HepG2 (cell line): ENCODE measurements around the gene ANKRD22. TPM values are rescaled to one million over a fixed set of nuclear protein-coding genes. Genes with fewer than 3 reads are reported as not detected.

Experiments
- ATAC-seq: fragments of 200-7000 bp; cut with Tn5 transposase; 3 replicates; pipeline ENCODE4 v1.9.1; 2020; ENCODE audit warnings: mild to moderate bottlenecking, moderate library complexity
- BruUV-seq: library from RNA; stranded (reverse); fragments of 400-500 nt; replicated peaks from 2 replicates; lab custom pipeline; 2021; lab: Mats Ljungman, UMichigan
- CTCF ChIA-PET: fragments of 300-600 bp; formaldehyde crosslinking; extraction: SDS; loops from one replicate; lab custom pipeline; 2021; ENCODE audit warnings: low total read pairs, inconsistent platforms, low intra/inter-chr PET ratio; lab: Yijun Ruan, JAX
- POLR2A ChIA-PET: fragments of 350-600 bp; sonication (Branson Sonifier 250); formaldehyde crosslinking; loops from one replicate; lab custom pipeline; 2020; ENCODE audit warnings: antibody characterized with exemption, inconsistent platforms; lab: Yijun Ruan, JAX
- DNase-seq: peaks from one replicate; pipeline ENCODE4 v3.0.0-alpha.2; 2015; ENCODE audit warnings: low spot score
- FAIRE-seq: peaks from 3 replicates; lab custom pipeline; 2011; peaks lifted over from hg19 to GRCh38; lab: Jason Lieb, UNC
- H2AFZ ChIP-seq: one replicate; pipeline ENCODE4 v1.6.1; 2011; ENCODE audit warnings: low read length, inconsistent platforms
- H3K27ac ChIP-seq: fragments of 300-600 bp; 3 replicates; pipeline ENCODE4 v1.8.0; 2011; ENCODE audit warnings: mixed run types, mild to moderate bottlenecking, mixed read lengths, low read length, inconsistent platforms; ENCODE audit not compliant: insufficient read depth; ENCODE audit errors: extremely low read length
- H3K27me3 ChIP-seq, 2 experiments: fragments of 200-600 bp in 1 of 2; 2 replicates in 1 of 2; 3 replicates in 1 of 2; pipeline versions ENCODE4 v1.6.0 to v1.8.0; 2011; ENCODE audit warnings: low read length in 2 of 2, mild to moderate bottlenecking in 2 of 2, moderate library complexity in 2 of 2, inconsistent platforms in 1 of 2; ENCODE audit not compliant: insufficient read depth in 2 of 2, control insufficient read depth in 1 of 2
- H3K36me3 ChIP-seq, 2 experiments: fragments of 200-600 bp in 1 of 2; replicated peaks in 1 of 2; 2 replicates in 1 of 2; 3 replicates in 1 of 2; pipeline versions ENCODE4 v1.5.1 to v1.8.0; 2011; ENCODE audit warnings: low read length in 2 of 2, inconsistent platforms in 1 of 2; ENCODE audit not compliant: insufficient read depth in 2 of 2, control insufficient read depth in 1 of 2
- H3K4me1 ChIP-seq: 2 replicates; pipeline ENCODE4 v1.5.1; 2012; ENCODE audit warnings: low read length, inconsistent platforms; ENCODE audit not compliant: insufficient read depth
- H3K4me2 ChIP-seq: 2 replicates; pipeline ENCODE4 v1.6.0; 2011; ENCODE audit warnings: low read depth, low read length, inconsistent platforms
- H3K4me3 ChIP-seq, 3 experiments: fragments of 200-600 bp in 1 of 3; sonication (generic), shearing (Covaris generic) in 1 of 3; replicated peaks in 1 of 3; 2 replicates each; pipeline ENCODE4 v1.5.1; 2011 to 2016; ENCODE audit warnings: low read length in 3 of 3, inconsistent platforms in 2 of 3, low read depth in 2 of 3, mild to moderate bottlenecking in 2 of 3, control low read depth in 1 of 3, mixed read lengths in 1 of 3; ENCODE audit not compliant: insufficient read depth in 1 of 3
- H3K79me2 ChIP-seq: one replicate; pipeline ENCODE4 v1.6.1; 2011; ENCODE audit warnings: low read length, inconsistent platforms; ENCODE audit not compliant: insufficient read depth
- H3K9ac ChIP-seq: 2 replicates; pipeline ENCODE4 v1.6.0; 2011; ENCODE audit warnings: mild to moderate bottlenecking, low read depth, low read length, inconsistent platforms; ENCODE audit not compliant: insufficient read depth
- H3K9me3 ChIP-seq: 2 replicates; pipeline ENCODE4 v1.5.1; 2012; ENCODE audit warnings: mild to moderate bottlenecking, low read length
- H4K20me1 ChIP-seq: 2 replicates; pipeline ENCODE4 v1.6.0; 2011; ENCODE audit warnings: inconsistent platforms, mild to moderate bottlenecking, low read length, moderate library complexity; ENCODE audit not compliant: insufficient read depth
- CBFB ChIP-seq: sonication (generic); formaldehyde crosslinking; IDR thresholded peaks from 2 replicates; pipeline ENCODE4 v1.4.0; 2020; ENCODE audit warnings: missing genetic modification reagents
- CBX2 ChIP-seq, 2 experiments: fragments of 200-600 bp in 1 of 2; sonication (generic); formaldehyde crosslinking in 1 of 2; IDR thresholded peaks; 2 replicates each; pipeline versions ENCODE4 v1.7.0 to v1.8.1; 2018 to 2022; ENCODE audit warnings: low read depth in 2 of 2, low read length in 1 of 2, mild to moderate bottlenecking in 1 of 2, missing genetic modification reagents in 1 of 2
- KLF13 ChIP-seq: sonication (generic); formaldehyde crosslinking; IDR thresholded peaks from 2 replicates; pipeline ENCODE4 v1.4.0; 2020; ENCODE audit warnings: mild to moderate bottlenecking, missing genetic modification reagents
- NCOR1 ChIP-seq: fragments of 200-600 bp; sonication (generic); IDR thresholded peaks from 2 replicates; pipeline ENCODE4 v1.7.0; 2017; ENCODE audit warnings: antibody characterized with exemption, low read length, borderline replicate concordance
- SP140L ChIP-seq: sonication (generic); formaldehyde crosslinking; IDR thresholded peaks from 2 replicates; pipeline ENCODE4 v1.4.0; 2020; ENCODE audit warnings: missing genetic modification reagents, borderline replicate concordance
- TBL1XR1 ChIP-seq: fragments of 150-350 bp; IDR thresholded peaks from 2 replicates; pipeline ENCODE4 v1.6.1; 2014; ENCODE audit warnings: borderline replicate concordance, low read length; ENCODE audit not compliant: partially characterized antibody
- TCF7 ChIP-seq: sonication (generic); IDR thresholded peaks from 2 replicates; pipeline ENCODE4 v1.6.1; 2016; ENCODE audit warnings: antibody characterized with exemption, low read depth
- THYN1 ChIP-seq: sonication (generic); formaldehyde crosslinking; IDR thresholded peaks from 2 replicates; pipeline ENCODE4 v1.8.1; 2023; ENCODE audit warnings: low read depth, mild to moderate bottlenecking, moderate library complexity, missing genetic modification reagents, borderline replicate concordance
- U2AF2 ChIP-seq: fragments of 200-400 bp; formaldehyde crosslinking; IDR thresholded peaks from 2 replicates; pipeline ENCODE4 v1.6.1; 2017; ENCODE audit warnings: low read depth, mild to moderate bottlenecking, low read length
- ZNF414 ChIP-seq: sonication (generic); formaldehyde crosslinking; IDR thresholded peaks from 2 replicates; pipeline ENCODE4 v1.5.0; 2020; ENCODE audit warnings: missing genetic modification reagents
- ZNF589 ChIP-seq: sonication (generic); formaldehyde crosslinking; conservative IDR thresholded peaks from 2 replicates; pipeline ENCODE4 v1.8.0; 2022; ENCODE audit warnings: mild to moderate bottlenecking, moderate library complexity, missing genetic modification reagents
- ZNF710 ChIP-seq: sonication (generic); formaldehyde crosslinking; IDR thresholded peaks from 2 replicates; pipeline ENCODE4 v1.5.0; 2020; ENCODE audit warnings: mild to moderate bottlenecking, missing genetic modification reagents, borderline replicate concordance
- WGBS: methylation state at CpG from one replicate; pipeline ENCODE4 v1.1.6; 2017; ENCODE audit warnings: low lambda C conversion rate; 5-methylcytosine and 5-hydroxymethylcytosine counted together
- in situ Hi-C: cut with HindIII; loops from 2 replicates; pipeline ENCODE4 v1.10.0; 2017; ENCODE audit warnings: low pct_unique_long_range_greater_than_20kb; ENCODE audit not compliant: extremely low pct_ligation_motif_present
- intact Hi-C: fragments of 100-400 bp; cut with micrococcal nuclease; formaldehyde crosslinking; loops from one replicate; pipeline ENCODE4 v1.10.0; 2022; ENCODE audit not compliant: unreplicated experiment
- polyA plus RNA-seq, 8 experiments: library from polyadenylated mRNA; depleted of rRNA in 3 of 8; stranded (reverse) in 7 of 8; unstranded in 1 of 8; fragments of >200 nt; fragmentation: Illumina TruSeq in 4 of 8; extraction: Trizol in 4 of 8; gene quantifications; 2 replicates each; pipeline versions ENCODE4 v1.2.1 to v1.2.3, GENCODE V29; 2011 to 2016; ENCODE audit warnings: low read depth in 4 of 8, missing spikeins in 1 of 8, mixed read lengths in 1 of 8; ENCODE audit not compliant: insufficient read depth in 1 of 8
- total RNA-seq, 5 experiments: library from RNA; depleted of rRNA; stranded (reverse); fragments of >200 nt; fragmentation: Illumina TruSeq; extraction: Trizol; gene quantifications; 2 replicates each; pipeline ENCODE4 v1.2.3, GENCODE V29; 2016; ENCODE audit warnings: low read depth in 1 of 5

ANKRD22 gene
- total and polyA plus RNA-seq, 2 of the 13 experiments (the other 11 are each of a cell fraction or from before 2014, with no cell fraction given): not detected

DNA sequence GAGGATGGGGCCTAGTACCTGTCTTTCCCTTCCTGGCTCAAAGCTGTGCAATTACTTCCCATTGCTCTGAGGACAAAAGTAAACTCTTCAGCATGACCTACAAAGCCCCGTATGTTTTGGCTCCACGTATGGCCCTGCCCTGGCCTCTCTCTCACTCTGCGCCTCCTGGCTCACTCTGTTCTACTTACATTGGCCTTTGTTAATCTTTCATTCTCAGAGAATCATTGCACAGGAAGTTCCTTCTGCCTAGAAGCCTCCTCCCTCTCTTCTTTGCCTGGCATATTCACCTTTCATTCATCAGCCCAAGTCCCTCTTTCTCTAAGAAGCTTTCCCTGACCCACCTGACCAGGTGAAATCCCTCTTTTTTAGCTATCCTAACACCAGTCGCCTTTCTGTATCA, 25.3 kb downstream of the ANKRD22 start:
- intact Hi-C loops: no loop called here
- in situ Hi-C loops: loop anchor here (25.0 kb wide), 1 partner anchor 386 kb away; the partner anchor contains the start of gene CH25H
- Histone ChIP-seq H3K9me3 (no peaks in the 10 kb centered on the region), H3K79me2 (no peaks in the 10 kb centered on the region), H3K27me3 (0 out of 5 replicates have a peak, but pooled peaks cover 0 to 4% of the 10 kb centered on the region in 2 experiments), H3K9ac (no peak overlapping the region), H3K4me3 (no peak overlapping the region), H3K4me2 (no peak overlapping the region), H3K27ac (no peak overlapping the region), H4K20me1 (no peaks in the 10 kb centered on the region), H2AFZ (no peak overlapping the region), H3K36me3 (no peaks in the 10 kb centered on the region), H3K4me1 (no peaks in the 10 kb centered on the region)
- ATAC-seq (no peak), DNase-seq (no peak), FAIRE-seq (no peak)
- no TSS peak for BruUV-seq
- 42% methylated on average over 4 of the region's 4 CpGs for WGBS
- TF ChIP-seq U2AF2: no peak
- TF ChIP-seq CBFB (CRISPR knock-in tag): no peak
- no peak for TF ChIP-seq SP140L (CRISPR knock-in tag)
- TF ChIP-seq ZNF414 (CRISPR knock-in tag): no peak
- no peak for TF ChIP-seq CBX2 (IDR thresholded peaks at IDR 0.05; ENCODE audit: low read depth, low read length)
- no peak for TF ChIP-seq CBX2 (CRISPR knock-in tag; IDR thresholded peaks at IDR 0.05; ENCODE audit: low read depth)
- TF ChIP-seq KLF13 (CRISPR knock-in tag): no peak
- no peak for TF ChIP-seq TBL1XR1
- no peak for TF ChIP-seq THYN1 (CRISPR knock-in tag)
- TF ChIP-seq TCF7: no peak
- no peak for TF ChIP-seq ZNF589 (CRISPR knock-in tag)
- no peak for TF ChIP-seq NCOR1
- TF ChIP-seq ZNF710 (CRISPR knock-in tag): no peak
- POLR2A ChIA-PET: no interaction called here
- CTCF ChIA-PET: no interaction called here
